Ovary (tissue), 9 donors: ENCODE results near the gene ELOB. TPM values are rescaled to one million over a fixed set of nuclear protein-coding genes. Genes with fewer than 3 reads are reported as not detected.

Experiments used
- DNase-seq, 5 donors: peaks; one replicate each; pipeline ENCODE4 v3.0.0-alpha.2; 2019 to 2020
- H3K27ac ChIP-seq, 2 donors: fragments of 200-600 bp; one replicate each; pipeline versions ENCODE4 v1.5.1 to v1.8.0; 2019 to 2022
- H3K27me3 ChIP-seq: fragments of 200-600 bp; one replicate; pipeline ENCODE4 v1.8.0; 2022
- H3K36me3 ChIP-seq: fragments of 200-600 bp; sonication (generic); one replicate; pipeline ENCODE4 v1.5.1; 2019
- H3K4me1 ChIP-seq: one replicate; pipeline ENCODE4 v1.8.1; 2013; ENCODE audit warnings: mild to moderate bottlenecking, moderate library complexity; ENCODE audit not compliant: insufficient read depth
- H3K4me3 ChIP-seq: fragments of 200-600 bp; sonication (generic); one replicate; pipeline ENCODE4 v1.5.1; 2017
- H3K9me3 ChIP-seq, 2 donors: fragments of 200-600 bp in 1 of 2; sonication (generic) in 1 of 2; one replicate each; pipeline versions ENCODE4 v1.5.1 to v1.8.1; 2013 to 2019; ENCODE audit warnings: mild to moderate bottlenecking in 1 of 2, moderate library complexity in 1 of 2
- CTCF ChIP-seq, 3 donors: fragments of 450-650 bp in 2 of 3; fragments of 200-600 bp in 1 of 3; IDR thresholded peaks; one replicate each; pipeline versions ENCODE4 v1.5.1 to v1.8.0; 2016 to 2022; ENCODE audit warnings: antibody characterized with exemption in 3 of 3, mild to moderate bottlenecking in 1 of 3
- EP300 ChIP-seq: sonication (generic); formaldehyde crosslinking; IDR thresholded peaks from one replicate; pipeline ENCODE4 v1.6.1; 2017; ENCODE audit warnings: antibody characterized with exemption
- POLR2A ChIP-seq: fragments of 450-650 bp; IDR thresholded peaks from one replicate; pipeline ENCODE4 v1.6.1; 2017; ENCODE audit warnings: antibody characterized with exemption, mild to moderate bottlenecking, moderate library complexity
- WGBS, 3 donors: extraction: QIAGEN DNeasy Blood & Tissue Kit in 1 of 3; methylation state at CpG; one replicate each; pipeline versions ENCODE4 v1.1.5 to v1.1.7; 2013 to 2017; 5-methylcytosine and 5-hydroxymethylcytosine counted together
- intact Hi-C, 4 donors: fragments of 100-400 bp; cut with DNase I; formaldehyde crosslinking; loops; one replicate each; pipeline versions ENCODE4 v1.11.0 to v1.15.1; 2022 to 2023
- polyA plus RNA-seq, 2 donors: library from polyadenylated mRNA; stranded (reverse); fragments of 200-250 nt in 1 of 2; fragments of 350-450 nt in 1 of 2; fragmentation: Illumina TruSeq in 1 of 2; extraction: RNeasy Lipid Tissue Mini Kit (QIAGEN cat#74804) in 1 of 2; gene quantifications; one replicate each; pipeline ENCODE4 v1.2.3, GENCODE V29; 2013 to 2014
- total RNA-seq, 7 donors: library from RNA; depleted of rRNA in 2 of 7; stranded (reverse); fragments of >200 nt in 2 of 7; fragmentation: NEBNext Ultra II Directional in 3 of 7; extraction: Animal tissue kit (Norgen Biotek cat#: 25700) in 3 of 7; gene quantifications; one replicate each; pipeline versions ENCODE4 v1.1.0 to v1.2.4, GENCODE V29; 2016 to 2023
- donor health status: DM: no; HTN: no; CAD: no; lungs with moderate emphysema.
- donor health status: DM: no; HTN: no; CAD: no.
- donor health status: Bipolar disorder and iron deficiency.
- donor health status: DM: yes; HTN: yes; CAD: no.
- donor health status: DM: no; HTN: no; CAD: no.
- donor health status: DM: yes; HTN: yes; CAD: no.

The ELOB gene
- total and polyA plus RNA-seq, 9 donors, result 8.9 to 498 (median 172) TPM

- Histone ChIP-seq H3K4me1 (no peaks in the 10 kb centered on the region), H3K36me3 (no peaks in the 10 kb centered on the region), H3K27me3 (no peaks in the 10 kb centered on the region), H3K27ac (no peak overlapping the region), H3K9me3 (no peaks in the 10 kb centered on the region), H3K4me3 (no peak overlapping the region)
- WGBS, 3 donors, result 62 to 88% (median 77%) methylated on average over 9 of the region's 9 CpGs
- intact Hi-C loops, result no loop called here
- TF ChIP-seq EP300, result no peak
- TF ChIP-seq POLR2A, result no peak
- TF ChIP-seq CTCF (IDR thresholded peaks at IDR 0.05), result no peak
- DNase-seq, result no peak
Observed at GRCh38 chr16:2745961-2746360, 31.1 kb downstream of the ELOB start.

GRCh38 chr16:2745116-2745890 is 31.8 kb downstream of the ELOB start:
- WGBS, 3 donors, result 35 to 50% (median 37%) methylated on average over 15 of the region's 15 CpGs
- H3K9me3 ChIP-seq, result no peaks in the 10 kb centered on the region
- H3K36me3 ChIP-seq, result no peaks in the 10 kb centered on the region
- no peak overlapping the region for H3K27ac ChIP-seq
- no peak overlapping the region for H3K4me3 ChIP-seq
- intact Hi-C loops, result no loop called here
- TF ChIP-seq CTCF (IDR thresholded peaks at IDR 0.05) (no peak), POLR2A (no peak), EP300 (no peak)
- DNase-seq, result no peak
- H3K4me1 ChIP-seq, result no peaks in the 10 kb centered on the region
- no peaks in the 10 kb centered on the region for H3K27me3 ChIP-seq

DNA sequence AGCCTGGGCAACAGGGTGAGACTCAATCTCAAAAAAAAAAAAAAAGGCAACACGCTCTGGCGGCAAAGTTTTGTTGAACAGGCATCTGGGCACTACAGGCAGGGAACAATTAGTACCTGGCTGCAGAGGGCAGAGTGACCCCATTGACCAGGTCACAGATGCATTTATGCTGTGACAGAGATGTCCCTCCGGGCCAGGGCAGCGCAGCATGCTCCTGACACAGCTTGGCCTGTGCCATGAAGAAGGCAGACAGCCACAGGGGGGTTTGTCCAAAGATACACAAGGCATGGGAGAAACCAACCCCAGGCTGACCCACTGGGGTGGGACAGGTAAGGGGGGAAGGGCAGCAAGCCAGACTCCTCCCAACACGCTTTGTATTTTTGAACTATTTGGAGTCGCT is 32.4 kb downstream of the ELOB start:
- Histone ChIP-seq H3K27me3 (no peaks in the 10 kb centered on the region), H3K36me3 (no peaks in the 10 kb centered on the region), H3K4me1 (no peaks in the 10 kb centered on the region), H3K27ac (no peak overlapping the region), H3K4me3 (no peak overlapping the region), H3K9me3 (no peaks in the 10 kb centered on the region)
- intact Hi-C loops, result no loop called here
- 83 to 85% (median 84%) methylated on average over 6 of the region's 6 CpGs for WGBS, 3 donors
- no peak for TF ChIP-seq EP300
- TF ChIP-seq POLR2A, result no peak
- no peak for TF ChIP-seq CTCF (IDR thresholded peaks at IDR 0.05)
- no peak for DNase-seq

- no peaks in the 10 kb centered on the region for H3K27me3 ChIP-seq
- H3K9me3 ChIP-seq, result no peaks in the 10 kb centered on the region
- 83 to 85% (median 85%) methylated on average over 19 of the region's 19 CpGs for WGBS, 3 donors
- intact Hi-C loops, result no loop called here
- H3K4me1 ChIP-seq, result no peaks in the 10 kb centered on the region
- TF ChIP-seq EP300 (no peak), CTCF (IDR thresholded peaks at IDR 0.05) (no peak), POLR2A (no peak)
- no peak for DNase-seq
- no peak overlapping the region for H3K4me3 ChIP-seq
- H3K36me3 ChIP-seq, result no peaks in the 10 kb centered on the region
- H3K27ac ChIP-seq, result no peak overlapping the region
Observed at GRCh38 chr16:2743007-2743810, 33.9 kb downstream of the ELOB start.
